CD14-positive monocyte (primary cell): ENCODE results near the gene AGO1. TPM values are rescaled to one million over a fixed set of nuclear protein-coding genes. Genes with fewer than 3 reads are reported as not detected.
A peak's percentile ranks its signal among the peaks of the same experiment; 100 is the strongest.

ENCODE experiments used
- DNase-seq, 3 donors: peaks; one replicate each; pipeline ENCODE4 v3.0.0-alpha.2; 2011 to 2022
- H2AFZ ChIP-seq: 2 replicates; pipeline ENCODE4 v1.6.0; 2012; ENCODE audit warnings: mild to moderate bottlenecking, low read depth, low read length, inconsistent platforms; ENCODE audit not compliant: insufficient read depth, poor library complexity, severe bottlenecking
- H3K27ac ChIP-seq, 2 donors: 1 replicate in 1 of 2; 2 replicates in 1 of 2; pipeline ENCODE4 v1.5.1; 2012 to 2013; ENCODE audit warnings: low read length in 2 of 2, control low read depth in 1 of 2, inconsistent platforms in 1 of 2, low read depth in 1 of 2, mild to moderate bottlenecking in 1 of 2
- H3K27me3 ChIP-seq, 2 donors: one replicate each; pipeline versions ENCODE4 v1.6.0 to v1.6.1; 2011 to 2013; ENCODE audit warnings: low read length in 2 of 2; ENCODE audit not compliant: control insufficient read depth in 2 of 2, insufficient read depth in 2 of 2
- H3K36me3 ChIP-seq, 2 donors: replicated peaks in 1 of 2; 1 replicate in 1 of 2; 2 replicates in 1 of 2; pipeline versions ENCODE4 v1.5.1 to v1.6.1; 2012 to 2013; ENCODE audit warnings: low read length in 2 of 2, control low read depth in 1 of 2, inconsistent platforms in 1 of 2, mild to moderate bottlenecking in 1 of 2; ENCODE audit not compliant: insufficient read depth in 2 of 2, control insufficient read depth in 1 of 2
- H3K4me1 ChIP-seq, 2 donors: 1 replicate in 1 of 2; 2 replicates in 1 of 2; pipeline versions ENCODE4 v1.5.1 to v1.6.1; 2012 to 2013; ENCODE audit warnings: low read length in 2 of 2, control low read depth in 1 of 2, inconsistent platforms in 1 of 2, mild to moderate bottlenecking in 1 of 2, moderate library complexity in 1 of 2; ENCODE audit not compliant: insufficient read depth in 2 of 2, control insufficient read depth in 1 of 2
- H3K4me2 ChIP-seq: replicated peaks from 2 replicates; pipeline ENCODE3; 2012; ENCODE audit warnings: low read length, moderate library complexity, mild to moderate bottlenecking; ENCODE audit not compliant: poor library complexity, severe bottlenecking; ENCODE audit errors: extremely low read depth
- H3K4me3 ChIP-seq, 3 experiments: fragments of 200-600 bp in 1 of 3; sonication (generic) in 1 of 3; replicated peaks in 1 of 3; 1 replicate in 2 of 3; 2 replicates in 1 of 3; pipeline ENCODE4 v1.5.1; 2011 to 2013; ENCODE audit warnings: low read length in 3 of 3, mild to moderate bottlenecking in 3 of 3, control low read depth in 2 of 3, low read depth in 2 of 3, inconsistent platforms in 1 of 3, moderate library complexity in 1 of 3
- H3K79me2 ChIP-seq: 2 replicates; pipeline ENCODE4 v1.6.0; 2012; ENCODE audit warnings: mild to moderate bottlenecking, control low read depth, inconsistent platforms, low read length, moderate library complexity; ENCODE audit not compliant: insufficient read depth
- H3K9ac ChIP-seq: 2 replicates; pipeline ENCODE4 v1.6.0; 2017; ENCODE audit warnings: low read length, mild to moderate bottlenecking; ENCODE audit not compliant: insufficient read depth, poor library complexity, severe bottlenecking
- H3K9me3 ChIP-seq, 2 donors: replicated peaks in 1 of 2; 1 replicate in 1 of 2; 2 replicates in 1 of 2; pipeline versions ENCODE4 v1.5.1 to v1.6.1; 2012 to 2013; ENCODE audit warnings: low read length in 2 of 2, control low read depth in 1 of 2; ENCODE audit not compliant: control insufficient read depth in 1 of 2, insufficient read depth in 1 of 2
- H4K20me1 ChIP-seq: 2 replicates; pipeline ENCODE4 v1.6.0; 2012; ENCODE audit warnings: mild to moderate bottlenecking, low read length, control low read depth, moderate library complexity; ENCODE audit not compliant: insufficient read depth
- H3K27ac Mint-ChIP-seq, 7 donors: one replicate each; pipeline ENCODE4 v1.8.0; 2020; ENCODE audit warnings: mild to moderate bottlenecking in 7 of 7, mixed read lengths in 7 of 7, moderate library complexity in 6 of 7, inconsistent platforms in 2 of 7
- H3K27me3 Mint-ChIP-seq, 3 donors: one replicate each; pipeline ENCODE4 v1.8.0; 2021 to 2022; ENCODE audit warnings: low read depth in 3 of 3, mild to moderate bottlenecking in 3 of 3, mixed read lengths in 3 of 3, moderate library complexity in 3 of 3, inconsistent platforms in 1 of 3
- H3K36me3 Mint-ChIP-seq, 2 donors: one replicate each; pipeline ENCODE4 v1.8.0; 2020; ENCODE audit warnings: mixed read lengths in 2 of 2, inconsistent platforms in 1 of 2, mild to moderate bottlenecking in 1 of 2
- H3K4me1 Mint-ChIP-seq: one replicate; pipeline ENCODE4 v1.8.0; 2020; ENCODE audit warnings: mild to moderate bottlenecking, mixed read lengths
- H3K4me3 Mint-ChIP-seq, 2 donors: one replicate each; pipeline ENCODE4 v1.8.0; 2020; ENCODE audit warnings: mild to moderate bottlenecking in 2 of 2, mixed read lengths in 2 of 2, moderate library complexity in 1 of 2
- H3K9me3 Mint-ChIP-seq, 7 donors: one replicate each; pipeline ENCODE4 v1.8.0; 2020 to 2022; ENCODE audit warnings: mixed read lengths in 7 of 7, mild to moderate bottlenecking in 6 of 7, moderate library complexity in 6 of 7, inconsistent platforms in 2 of 7
- WGBS: methylation state at CpG from one replicate; pipeline ENCODE4 v1.1.5; 2013; ENCODE audit warnings: missing lambda C conversion rate; ENCODE audit not compliant: insufficient coverage; 5-methylcytosine and 5-hydroxymethylcytosine counted together
- intact Hi-C, 2 donors: fragments of 100-400 bp; cut with micrococcal nuclease; formaldehyde crosslinking; loops; one replicate each; pipeline versions ENCODE4 v1.15.0 to v1.15.1; 2023
- polyA plus RNA-seq, 3 donors: library from polyadenylated mRNA; depleted of rRNA in 1 of 3; unstranded in 2 of 3; stranded (reverse) in 1 of 3; fragments of 300-500 nt in 2 of 3; fragments of >200 nt in 1 of 3; fragmentation: Illumina TruSeq in 2 of 3; gene quantifications; 1 replicate in 2 of 3; 2 replicates in 1 of 3; pipeline ENCODE4 v1.2.3, GENCODE V29; 2012 to 2021
- TF ChIP-seq, protein P1 (sequence below): fragments of 200-600 bp; IDR thresholded peaks from one replicate; pipeline ENCODE4 v1.8.0; 2022; ENCODE audit warnings: antibody characterized with exemption, mild to moderate bottlenecking

Gene AGO1
- polyA plus RNA-seq, 3 donors, result 10.9 to 19.4 (median 13.9) TPM

DNA sequence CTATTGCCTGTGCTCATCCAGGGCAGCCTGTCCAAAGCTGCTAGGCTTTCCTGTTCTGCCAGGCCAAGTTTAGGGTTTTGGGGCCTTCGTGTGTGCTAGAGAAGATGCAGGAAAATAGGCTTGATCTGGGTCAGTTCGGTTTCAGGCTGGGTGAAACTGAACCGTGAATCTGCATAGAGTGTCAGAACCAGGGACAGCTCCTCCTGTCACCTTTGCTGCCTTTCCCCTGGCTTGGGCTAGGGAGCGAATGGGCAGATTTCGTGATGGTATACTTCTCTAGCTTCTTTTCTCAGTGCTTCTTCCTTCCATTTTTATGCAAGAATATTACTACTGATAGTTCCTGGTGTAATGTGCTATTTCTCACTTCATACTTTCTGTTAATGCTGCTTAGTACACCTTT, 6.0 kb upstream of the AGO1 start:
- Histone ChIP-seq H2AFZ (no peak overlapping the region), H3K4me2 (no peak overlapping the region), H3K27me3 (no peaks in the 10 kb centered on the region), H3K79me2 (no peaks in the 10 kb centered on the region), H3K36me3 (no peaks in the 10 kb centered on the region), H3K9ac (no peak overlapping the region), H3K9me3 (no peaks in the 10 kb centered on the region), H3K27ac (no peak overlapping the region), H3K4me3 (no peak overlapping the region), H3K4me1 (peaks cover 13 to 15% of the 10 kb centered on the region in 2 donors), H4K20me1 (no peaks in the 10 kb centered on the region)
- peaks cover 4% of the 10 kb centered on the region in 2 donors for H3K36me3 Mint-ChIP-seq
- H3K9me3 Mint-ChIP-seq, result no peaks in the 10 kb centered on the region
- DNase-seq, result no peak
- intact Hi-C loops, result no loop called here
- TF ChIP-seq, protein P1, sequence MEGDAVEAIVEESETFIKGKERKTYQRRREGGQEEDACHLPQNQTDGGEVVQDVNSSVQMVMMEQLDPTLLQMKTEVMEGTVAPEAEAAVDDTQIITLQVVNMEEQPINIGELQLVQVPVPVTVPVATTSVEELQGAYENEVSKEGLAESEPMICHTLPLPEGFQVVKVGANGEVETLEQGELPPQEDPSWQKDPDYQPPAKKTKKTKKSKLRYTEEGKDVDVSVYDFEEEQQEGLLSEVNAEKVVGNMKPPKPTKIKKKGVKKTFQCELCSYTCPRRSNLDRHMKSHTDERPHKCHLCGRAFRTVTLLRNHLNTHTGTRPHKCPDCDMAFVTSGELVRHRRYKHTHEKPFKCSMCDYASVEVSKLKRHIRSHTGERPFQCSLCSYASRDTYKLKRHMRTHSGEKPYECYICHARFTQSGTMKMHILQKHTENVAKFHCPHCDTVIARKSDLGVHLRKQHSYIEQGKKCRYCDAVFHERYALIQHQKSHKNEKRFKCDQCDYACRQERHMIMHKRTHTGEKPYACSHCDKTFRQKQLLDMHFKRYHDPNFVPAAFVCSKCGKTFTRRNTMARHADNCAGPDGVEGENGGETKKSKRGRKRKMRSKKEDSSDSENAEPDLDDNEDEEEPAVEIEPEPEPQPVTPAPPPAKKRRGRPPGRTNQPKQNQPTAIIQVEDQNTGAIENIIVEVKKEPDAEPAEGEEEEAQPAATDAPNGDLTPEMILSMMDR, result no peak
- peak overlapping the region in 1 of 7 donors; percentile 20 for H3K27ac Mint-ChIP-seq
- WGBS, result 54% methylated on average over 3 of the region's 5 CpGs
- H3K4me1 Mint-ChIP-seq, result peaks cover 21% of the 10 kb centered on the region
- peaks cover 0 to 2% (median 1%) of the 10 kb centered on the region in 3 donors for H3K27me3 Mint-ChIP-seq
- no peak overlapping the region for H3K4me3 Mint-ChIP-seq

DNA sequence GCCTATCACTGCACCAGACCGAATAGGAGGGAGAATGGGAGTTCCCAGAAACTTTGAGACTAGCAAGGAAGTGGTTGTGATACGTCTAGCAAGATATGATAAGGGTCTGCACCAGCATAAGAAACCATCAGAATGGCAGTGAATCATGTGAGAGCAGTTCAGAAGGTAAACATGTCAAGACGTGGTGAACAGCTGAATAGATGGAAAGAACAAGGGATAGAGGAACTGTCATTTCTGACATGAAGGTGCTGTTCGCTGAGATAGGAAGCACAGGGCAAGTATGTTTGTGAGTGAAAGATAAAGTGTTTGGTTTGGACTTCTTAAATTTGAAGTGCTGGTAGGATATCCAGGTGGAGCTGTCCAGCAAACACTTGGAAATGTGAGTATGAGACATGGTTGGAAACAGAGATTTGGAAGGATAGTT, 1.1 kb upstream of the AGO1 start:
- H3K9me3 Mint-ChIP-seq, result no peaks in the 10 kb centered on the region

More for the DNA sequence above, 1.1 kb upstream of the AGO1 start:
- TF ChIP-seq, protein P1, result no peak
- H3K79me2 ChIP-seq, result peaks cover 43% of the 10 kb centered on the region
- peaks cover 40% of the 10 kb centered on the region for H3K4me1 Mint-ChIP-seq
- intact Hi-C loops, result loop anchor here in 1 of 2 donors (5.0 kb wide), 1 partner anchor 50 kb away; the partner anchor contains the start of gene AGO3
- H3K4me3 ChIP-seq, result no peak overlapping the region
- H3K4me3 Mint-ChIP-seq, result no peak overlapping the region
- peaks cover 27% of the 10 kb centered on the region for H4K20me1 ChIP-seq
- no peaks in the 10 kb centered on the region for H3K9me3 ChIP-seq
- WGBS, result 17% methylated on average over 4 of the region's 4 CpGs
- no peak overlapping the region for H3K9ac ChIP-seq
- no peak for DNase-seq
- no peak overlapping the region for H3K27ac ChIP-seq
- H3K36me3 Mint-ChIP-seq, result peaks cover 0 to 2% of the 10 kb centered on the region in 2 donors
- H2AFZ ChIP-seq, result no peak overlapping the region
- peak overlapping the region in 2 of 7 donors; percentile 3 to 60 for H3K27ac Mint-ChIP-seq
- H3K36me3 ChIP-seq, result no peaks in the 10 kb centered on the region
- H3K4me2 ChIP-seq, result no peak overlapping the region
- H3K27me3 Mint-ChIP-seq, result peaks cover 0 to 4% (median 1%) of the 10 kb centered on the region in 3 donors
- peaks cover 39 to 41% of the 10 kb centered on the region in 2 donors for H3K4me1 ChIP-seq
- H3K27me3 ChIP-seq, result no peaks in the 10 kb centered on the region
